GM08714 (cell line): ENCODE results near the gene TNNC1.

Experiments used
- H3K4me3 ChIP-seq: fragments of 200-500 bp; sonication (Bioruptor generic); 2 replicates; pipeline ENCODE4 v1.5.1; 2014; ENCODE audit warnings: mild to moderate bottlenecking, low read length, inconsistent platforms
- ZNF274 ChIP-seq: IDR thresholded peaks from 2 replicates; pipeline ENCODE4 v1.6.1; 2012; ENCODE audit warnings: mild to moderate bottlenecking, low read depth, low read length

Gene TNNC1

DNA sequence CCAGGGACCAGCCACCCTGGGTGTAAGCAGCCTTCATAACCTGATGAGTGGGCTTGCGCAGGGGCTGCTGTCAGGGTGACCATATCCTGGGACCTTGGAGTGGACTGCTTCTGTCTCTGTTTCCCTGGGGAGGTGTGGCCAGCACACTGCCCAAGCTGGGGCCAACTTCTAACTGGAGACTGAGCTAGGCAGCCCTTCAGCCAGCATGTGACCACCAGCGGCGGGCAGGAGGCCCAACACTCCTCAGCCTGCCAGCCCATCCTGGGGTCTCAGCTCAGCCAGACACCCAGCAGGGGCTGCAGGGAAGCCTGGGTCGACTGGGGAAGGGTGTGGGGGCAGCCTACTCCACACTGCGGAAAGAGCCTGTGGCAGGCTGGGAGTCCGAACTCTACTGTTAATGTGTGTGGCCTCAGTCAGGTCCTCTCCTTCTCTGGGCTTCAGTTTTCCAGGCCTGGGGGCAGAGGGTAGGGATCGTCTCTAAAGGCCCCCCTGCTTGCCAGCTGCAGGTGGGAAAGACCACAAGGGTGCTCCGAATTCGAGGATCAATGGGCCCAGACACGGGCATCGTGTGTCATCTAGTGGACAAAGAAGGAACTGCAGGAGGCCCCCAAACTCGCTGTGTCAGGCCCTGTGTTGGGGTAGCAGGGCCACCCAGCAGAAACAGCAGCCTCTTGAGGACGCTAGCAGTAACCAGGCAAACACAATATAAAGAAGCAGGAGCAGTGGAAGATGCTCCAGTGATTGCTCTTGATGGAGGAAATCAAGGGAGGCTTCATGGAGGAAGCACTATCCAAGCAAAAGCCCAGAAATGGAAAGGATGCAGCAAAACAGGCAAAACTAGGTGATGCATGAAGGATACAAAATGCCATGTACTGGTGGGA lies 7.0 kb downstream of the TNNC1 start:
- TF ChIP-seq ZNF274: no peak
- H3K4me3 ChIP-seq: no peak overlapping the region

- no peak overlapping the region for H3K4me3 ChIP-seq
- no peak for TF ChIP-seq ZNF274
Measured at GRCh38 chr3:52446042-52446441, 7.8 kb downstream of the TNNC1 start.

DNA sequence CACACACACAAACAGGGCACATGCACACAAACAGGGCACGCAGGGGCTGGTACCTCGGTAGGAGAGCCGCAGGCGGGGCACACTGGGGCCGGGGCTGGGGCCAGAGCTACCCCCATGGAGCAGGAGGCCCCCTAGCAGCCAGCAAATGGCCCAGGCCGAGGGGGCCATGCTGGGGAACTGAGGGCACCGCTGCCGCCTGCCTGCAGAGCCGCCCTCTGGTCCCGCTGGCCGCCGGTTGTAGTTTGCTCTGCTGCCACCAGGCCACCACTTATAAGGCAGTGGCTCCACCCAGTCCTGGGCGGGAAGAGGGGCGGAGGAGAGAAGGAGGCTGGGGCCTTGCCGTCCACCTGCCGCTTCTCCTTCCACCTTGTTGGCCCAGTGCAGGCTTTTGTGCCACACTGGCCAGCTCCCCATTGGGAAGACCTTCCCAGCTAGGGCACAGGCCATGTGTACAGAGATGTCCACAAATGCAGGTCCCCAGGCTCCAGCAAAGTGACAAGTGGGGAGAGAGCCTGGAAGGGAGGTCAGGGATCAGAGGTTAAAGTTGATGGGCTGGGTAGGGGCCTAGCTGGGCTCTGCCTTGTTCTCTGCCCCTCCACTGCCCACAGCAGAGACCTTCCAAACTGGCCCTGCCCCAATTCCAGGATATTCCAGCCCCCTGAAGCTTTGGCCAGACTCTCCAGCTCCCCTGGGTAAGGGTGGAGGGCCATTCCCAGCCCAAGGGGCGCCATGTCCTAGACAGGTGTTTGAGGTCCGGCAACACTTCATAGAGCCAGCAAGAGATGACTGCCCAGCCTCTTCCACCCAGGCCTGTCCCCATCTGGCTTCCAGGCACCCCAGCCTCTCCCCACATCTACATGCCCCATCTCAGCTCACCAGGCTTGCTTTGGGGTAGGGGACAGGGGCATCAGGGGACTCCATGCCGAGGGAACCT lies 8.7 kb downstream of the TNNC1 start, which contains the start of gene SEMA3G:
TSS of gene SEMA3G (minus strand) at position 244 of the 934 bp plus-strand sequence. CDS start at position 168, 76 bp downstream.
- no peak within 1 kb of the TSS for H3K4me3 ChIP-seq
- TF ChIP-seq ZNF274: no peak

- TF ChIP-seq ZNF274: no peak
- H3K4me3 ChIP-seq: no peak overlapping the region
Measured at GRCh38 chr3:52443791-52444687, 9.8 kb downstream of the TNNC1 start.

DNA sequence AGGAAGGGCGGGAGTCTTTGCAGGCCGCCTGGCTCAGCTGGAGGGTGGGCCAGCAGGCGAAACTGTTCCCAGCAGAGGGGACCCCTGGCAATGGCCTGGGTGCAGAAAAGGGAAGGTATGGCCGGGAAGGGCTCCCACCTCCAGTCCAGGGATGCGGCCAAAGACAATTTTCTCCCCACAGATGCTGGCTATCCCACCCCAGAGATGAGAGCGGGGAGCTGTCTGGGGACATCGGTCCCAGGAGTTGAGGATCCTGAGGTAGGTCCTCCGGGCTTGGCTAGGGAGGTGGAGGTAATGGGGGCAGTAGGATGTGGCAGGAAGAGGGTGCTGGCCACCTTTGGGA lies 10.6 kb downstream of the TNNC1 start:
- no peak overlapping the region for H3K4me3 ChIP-seq
- no peak for TF ChIP-seq ZNF274

DNA sequence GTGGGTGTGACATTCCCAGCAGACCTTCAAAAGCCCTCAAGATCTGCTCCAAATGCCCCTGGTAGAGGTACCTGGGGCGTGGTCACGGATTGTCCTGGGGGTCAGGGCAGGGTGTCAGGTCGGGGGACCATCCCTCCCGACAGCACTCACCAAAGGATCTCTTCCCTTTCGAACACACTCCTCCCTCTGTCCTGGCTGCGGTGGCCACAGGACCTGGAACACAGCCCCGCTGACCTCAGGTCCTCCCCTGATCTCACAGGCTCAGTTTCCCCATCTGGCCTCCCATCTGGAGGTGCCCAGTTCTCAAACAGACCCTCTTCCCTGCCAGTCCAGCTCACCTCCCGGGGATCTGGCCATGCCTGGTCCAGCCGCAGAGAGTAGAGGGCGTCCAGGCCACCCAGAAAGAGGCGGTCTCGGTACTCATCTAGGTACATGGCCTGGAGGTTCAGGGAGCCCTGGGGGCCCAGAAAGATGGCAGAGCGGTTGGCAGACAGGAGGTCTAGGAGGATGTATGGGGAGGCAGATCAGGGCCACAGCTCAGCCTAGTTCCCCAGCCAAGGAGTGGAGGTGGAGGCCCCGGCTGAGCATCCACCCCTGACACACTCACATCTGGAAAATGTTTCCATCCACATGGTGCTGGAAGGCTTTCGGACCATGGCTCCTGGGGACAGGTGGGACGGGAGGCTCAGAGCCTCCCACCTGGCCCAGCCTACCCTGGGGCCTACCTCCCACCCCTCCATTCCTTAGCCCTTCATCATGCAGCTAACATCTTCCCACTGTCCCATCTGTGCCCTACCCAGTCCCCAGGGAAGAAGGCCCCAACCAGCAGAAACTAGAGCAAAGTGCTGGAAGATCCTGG lies 11.2 kb downstream of the TNNC1 start:
- H3K4me3 ChIP-seq: no peak overlapping the region

GRCh38 chr3:52441772-52442332 lies 12.0 kb downstream of the TNNC1 start:
- no peak for TF ChIP-seq ZNF274
- no peak overlapping the region for H3K4me3 ChIP-seq

More for the DNA sequence above, 11.2 kb downstream of the TNNC1 start:
- TF ChIP-seq ZNF274: no peak

- no peak for TF ChIP-seq ZNF274
- no peak overlapping the region for H3K4me3 ChIP-seq
Measured at GRCh38 chr3:52441091-52441771, 12.6 kb downstream of the TNNC1 start.

DNA sequence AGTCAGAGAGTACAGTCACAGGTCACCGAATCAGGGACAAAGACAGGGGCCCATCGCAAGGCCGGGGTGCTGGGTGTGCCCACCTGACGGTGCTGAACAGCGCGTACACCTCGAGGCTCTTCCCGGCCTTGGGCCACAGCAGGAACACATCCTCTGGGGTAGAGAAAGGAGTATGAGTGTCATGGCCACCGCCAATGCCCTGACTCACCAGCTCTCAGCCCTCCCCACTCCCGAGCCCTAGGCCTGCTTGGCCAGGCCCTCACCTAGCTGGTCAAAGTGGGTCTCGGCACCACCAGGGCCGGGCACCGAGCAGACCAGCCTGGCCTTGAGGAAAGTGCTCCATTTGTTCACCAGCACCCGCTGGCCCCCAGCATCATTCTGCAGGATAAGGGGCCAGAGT lies 13.2 kb downstream of the TNNC1 start:
- no peak for TF ChIP-seq ZNF274
- H3K4me3 ChIP-seq: no peak overlapping the region

DNA sequence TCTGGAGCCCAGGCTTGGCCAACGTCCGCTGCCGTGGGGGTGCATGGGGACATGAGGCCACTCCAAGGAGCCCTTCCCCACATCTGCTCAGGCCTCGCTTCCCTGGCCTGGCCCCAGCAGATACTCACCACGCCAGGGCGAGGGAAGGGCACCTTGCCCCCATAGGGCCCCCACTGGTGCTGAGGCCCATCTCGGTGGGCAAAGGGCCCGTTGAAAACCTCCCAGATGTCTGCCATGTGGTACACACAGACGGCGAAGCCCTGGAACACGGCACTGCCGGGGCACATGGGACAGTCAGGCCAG lies 13.6 kb downstream of the TNNC1 start:
- H3K4me3 ChIP-seq: no peak overlapping the region
- no peak for TF ChIP-seq ZNF274

DNA sequence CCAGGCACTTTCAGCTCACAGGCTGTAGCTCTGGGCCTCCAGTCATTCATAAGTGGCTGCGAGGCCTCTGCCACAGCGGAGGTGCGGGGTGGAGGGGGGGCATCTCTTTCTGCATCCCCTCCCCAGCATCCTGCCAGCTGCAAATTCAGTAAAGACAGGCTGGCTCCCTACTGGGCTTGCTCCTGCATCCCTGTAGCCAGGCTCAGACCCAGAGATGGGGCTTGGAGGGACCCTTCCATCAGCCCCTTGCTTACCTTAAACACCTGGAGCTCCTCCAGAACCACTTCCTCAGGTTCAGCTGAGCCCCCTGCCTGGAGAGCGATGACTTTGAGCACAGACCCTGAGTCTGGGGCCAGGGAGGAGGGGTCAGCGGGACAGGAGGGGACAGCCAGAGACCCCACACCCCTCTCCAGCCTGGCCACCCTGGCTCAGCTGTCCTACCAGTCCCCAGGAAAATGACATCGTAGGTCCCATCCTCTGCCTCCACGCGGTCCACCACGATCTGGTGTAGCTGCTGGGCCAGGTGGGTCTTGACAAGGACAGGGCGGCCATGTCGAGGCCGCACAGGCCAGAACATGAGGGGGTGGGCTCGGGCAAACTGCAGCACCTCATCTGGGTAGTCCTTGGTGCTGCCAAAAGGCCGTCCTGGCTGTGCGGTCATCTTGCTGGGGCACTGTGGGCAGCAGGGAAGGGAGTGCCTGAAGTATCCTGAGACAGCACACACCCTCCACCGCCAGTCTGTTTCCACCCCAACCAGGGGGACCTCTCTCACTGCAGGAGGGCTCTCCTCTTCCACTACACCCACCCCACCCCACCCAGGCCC lies 14.2 kb downstream of the TNNC1 start:
- no peak overlapping the region for H3K4me3 ChIP-seq
- TF ChIP-seq ZNF274: no peak
